Measurements from ENCODE around the gene SPARC. TPM values are rescaled to one million over a fixed set of nuclear protein-coding genes. Genes with fewer than 3 reads are reported as not detected.
A peak's percentile ranks its signal among the peaks of the same experiment; 100 is the strongest.

Gene SPARC
- total RNA-seq, 1 donor from 2014 or later, result 435 TPM

GRCh38 chr5:151676719-151677118 is 10.0 kb downstream of the SPARC start:
- peaks cover 5% of the 10 kb centered on the region for H3K36me3 Mint-ChIP-seq (ENCODE audit: low read depth)
- no peaks in the 10 kb centered on the region for H3K27me3 Mint-ChIP-seq (ENCODE audit: low read depth)
- H3K27ac Mint-ChIP-seq (ENCODE audit: unreplicated experiment), result peak overlapping the region; percentile 76
- no peaks in the 10 kb centered on the region for H3K9me3 Mint-ChIP-seq
- DNase-seq (ENCODE audit: low read depth, low spot score), result no peak
- no peak for TF ChIP-seq CTCF (conservative IDR thresholded peaks at IDR 0.05)
- peaks cover 39% of the 10 kb centered on the region for H3K4me1 Mint-ChIP-seq
- H3K4me3 Mint-ChIP-seq, result no peak overlapping the region

GRCh38 chr5:151676314-151676712 is 10.4 kb downstream of the SPARC start:
- Mint-ChIP-seq H3K4me3 (no peak overlapping the region), H3K27ac (ENCODE audit: unreplicated experiment) (peak overlapping the region; percentile 74), H3K27me3 (ENCODE audit: low read depth) (no peaks in the 10 kb centered on the region), H3K4me1 (peaks cover 39% of the 10 kb centered on the region), H3K9me3 (no peaks in the 10 kb centered on the region), H3K36me3 (ENCODE audit: low read depth) (peaks cover 5% of the 10 kb centered on the region)
- DNase-seq (ENCODE audit: low read depth, low spot score), result no peak
- TF ChIP-seq CTCF (conservative IDR thresholded peaks at IDR 0.05), result no peak

- no peaks in the 10 kb centered on the region for H3K27me3 Mint-ChIP-seq (ENCODE audit: low read depth)
- peaks cover 5% of the 10 kb centered on the region for H3K36me3 Mint-ChIP-seq (ENCODE audit: low read depth)
- H3K27ac Mint-ChIP-seq (ENCODE audit: unreplicated experiment), result peak overlapping the region; percentile 74
- no peaks in the 10 kb centered on the region for H3K9me3 Mint-ChIP-seq
- H3K4me1 Mint-ChIP-seq, result peaks cover 39% of the 10 kb centered on the region
- H3K4me3 Mint-ChIP-seq, result no peak overlapping the region
- no peak for TF ChIP-seq CTCF (conservative IDR thresholded peaks at IDR 0.05)
- DNase-seq (ENCODE audit: low read depth, low spot score), result no peak
Measured at GRCh38 chr5:151675611-151676313, 11.0 kb downstream of the SPARC start.

- TF ChIP-seq CTCF (conservative IDR thresholded peaks at IDR 0.05), result no peak
- H3K27ac Mint-ChIP-seq (ENCODE audit: unreplicated experiment), result no peak overlapping the region
- H3K36me3 Mint-ChIP-seq (ENCODE audit: low read depth), result peaks cover 5% of the 10 kb centered on the region
- peaks cover 39% of the 10 kb centered on the region for H3K4me1 Mint-ChIP-seq
- no peak for DNase-seq (ENCODE audit: low read depth, low spot score)
- H3K9me3 Mint-ChIP-seq, result no peaks in the 10 kb centered on the region
- H3K4me3 Mint-ChIP-seq, result no peak overlapping the region
- H3K27me3 Mint-ChIP-seq (ENCODE audit: low read depth), result no peaks in the 10 kb centered on the region
Measured at GRCh38 chr5:151674626-151675610, 11.8 kb downstream of the SPARC start.

GRCh38 chr5:151673421-151673820 is 13.3 kb downstream of the SPARC start:
- peaks cover 31% of the 10 kb centered on the region for H3K4me1 Mint-ChIP-seq
- H3K4me3 Mint-ChIP-seq, result no peak overlapping the region

More at GRCh38 chr5:151673421-151673820, 13.3 kb downstream of the SPARC start:
- H3K27me3 Mint-ChIP-seq (ENCODE audit: low read depth), result no peaks in the 10 kb centered on the region
- peaks cover 11% of the 10 kb centered on the region for H3K36me3 Mint-ChIP-seq (ENCODE audit: low read depth)
- TF ChIP-seq CTCF (conservative IDR thresholded peaks at IDR 0.05), result no peak
- H3K9me3 Mint-ChIP-seq, result no peaks in the 10 kb centered on the region
- DNase-seq (ENCODE audit: low read depth, low spot score), result no peak
- no peak overlapping the region for H3K27ac Mint-ChIP-seq (ENCODE audit: unreplicated experiment)
